GM12878 (cell line): Measurements from ENCODE around the gene EFCAB10. TPM values are rescaled to one million over a fixed set of nuclear protein-coding genes. Genes with fewer than 3 reads are reported as not detected.

Source experiments
- ATAC-seq: fragments of 200-7000 bp; cut with Tn5 transposase; 3 replicates; pipeline ENCODE4 v1.9.1; 2020; ENCODE audit warnings: mild to moderate bottlenecking, moderate library complexity
- BruUV-seq: library from RNA; stranded (reverse); fragments of 400-500 nt; replicated peaks from 2 replicates; lab custom pipeline; 2021; lab: Mats Ljungman, UMichigan
- CTCF ChIA-PET: fragments of 300-600 bp; sonication (Branson Sonifier 250); formaldehyde crosslinking; extraction: SDS; loops from one replicate; lab custom pipeline; 2021; ENCODE audit warnings: inconsistent platforms; lab: Yijun Ruan, JAX
- POLR2A ChIA-PET: fragments of 350-600 bp; formaldehyde crosslinking; extraction: SDS; loops from one replicate; lab custom pipeline; 2021; ENCODE audit warnings: inconsistent platforms; lab: Charles Lee
- RAD21 ChIA-PET: fragments of 300-600 bp; sonication (Branson Sonifier 250); formaldehyde crosslinking; loops from one replicate; lab custom pipeline; 2023; ENCODE audit warnings: antibody characterized with exemption; ENCODE audit not compliant: unreplicated experiment; lab: Charles Lee
- SMC1A ChIA-PET: fragments of 300-600 bp; sonication (Branson Sonifier 250); formaldehyde crosslinking; loops from one replicate; lab custom pipeline; 2023; ENCODE audit not compliant: unreplicated experiment, uncharacterized antibody; lab: Charles Lee
- DNase-seq: peaks from one replicate; pipeline ENCODE4 v3.0.0-alpha.2; 2011; ENCODE audit warnings: low read depth, low spot score
- FAIRE-seq: peaks from 3 replicates; lab custom pipeline; 2011; peaks lifted over from hg19 to GRCh38; lab: Jason Lieb, UNC
- H2AFZ ChIP-seq: 2 replicates; pipeline ENCODE4 v1.6.0; 2011; ENCODE audit warnings: low read depth, low read length, control low read depth; ENCODE audit not compliant: control insufficient read depth
- H3K27ac ChIP-seq: 2 replicates; pipeline ENCODE4 v1.5.1; 2011; ENCODE audit warnings: control low read depth; ENCODE audit not compliant: control insufficient read depth, insufficient read depth
- H3K27me3 ChIP-seq, 2 experiments: replicated peaks in 1 of 2; 2 replicates each; pipeline versions ENCODE4 v1.6.0 to v1.6.1; 2011; ENCODE audit warnings: low read length in 1 of 2; ENCODE audit not compliant: control insufficient read depth in 2 of 2, insufficient read depth in 2 of 2
- H3K36me3 ChIP-seq, 2 experiments: 2 replicates each; pipeline ENCODE4 v1.5.1; 2011; ENCODE audit warnings: low read length in 1 of 2; ENCODE audit not compliant: control insufficient read depth in 2 of 2, insufficient read depth in 2 of 2
- H3K4me1 ChIP-seq: 2 replicates; pipeline ENCODE4 v1.6.1; 2011; ENCODE audit warnings: mild to moderate bottlenecking, low read length, moderate library complexity, mixed read lengths; ENCODE audit not compliant: control insufficient read depth, insufficient read depth
- H3K4me2 ChIP-seq: 2 replicates; pipeline ENCODE4 v1.6.0; 2011; ENCODE audit warnings: control low read depth; ENCODE audit not compliant: control insufficient read depth, insufficient read depth
- H3K4me3 ChIP-seq: fragments of 200-600 bp; sonication (generic); 2 replicates; pipeline ENCODE4 v1.5.1; 2016
- H3K79me2 ChIP-seq: 2 replicates; pipeline ENCODE4 v1.6.0; 2011; ENCODE audit warnings: low read length; ENCODE audit not compliant: control insufficient read depth, insufficient read depth
- H3K9ac ChIP-seq: 2 replicates; pipeline ENCODE4 v1.8.0; 2011; ENCODE audit warnings: low read length, control low read depth, mixed read lengths; ENCODE audit not compliant: control insufficient read depth, insufficient read depth
- H3K9me3 ChIP-seq: replicated peaks from 3 replicates; pipeline ENCODE4 v1.5.1; 2011; ENCODE audit warnings: mild to moderate bottlenecking, low read length; ENCODE audit not compliant: control insufficient read depth, insufficient read depth
- H4K20me1 ChIP-seq: 2 replicates; pipeline ENCODE4 v1.6.0; 2011; ENCODE audit not compliant: control insufficient read depth, insufficient read depth
- ATF7 ChIP-seq: fragments of 450-650 bp; IDR thresholded peaks from 2 replicates; pipeline ENCODE4 v1.6.1; 2016; ENCODE audit warnings: low read depth, mild to moderate bottlenecking
- BCL11A ChIP-seq: IDR thresholded peaks from 2 replicates; pipeline ENCODE4 v1.6.1; 2011; ENCODE audit warnings: low read depth, low read length
- IRF4 ChIP-seq: IDR thresholded peaks from 2 replicates; pipeline ENCODE4 v1.6.1; 2011; ENCODE audit warnings: low read depth, low read length
- PML ChIP-seq: IDR thresholded peaks from 2 replicates; pipeline ENCODE4 v1.6.1; 2012; ENCODE audit warnings: low read length, inconsistent platforms
- POU2F2 ChIP-seq: IDR thresholded peaks from 3 replicates; pipeline ENCODE4 v1.6.1; 2011; ENCODE audit warnings: low read depth, mild to moderate bottlenecking, low read length, borderline replicate concordance
- SMARCA5 ChIP-seq: fragments of 450-650 bp; IDR thresholded peaks from 2 replicates; pipeline ENCODE4 v1.6.1; 2017; ENCODE audit warnings: mild to moderate bottlenecking
- SREBF1 ChIP-seq: IDR thresholded peaks from 2 replicates; pipeline ENCODE4 v1.6.1; 2012; ENCODE audit warnings: mild to moderate bottlenecking, low read length
- TCF7 ChIP-seq: IDR thresholded peaks from 2 replicates; pipeline ENCODE4 v1.6.1; 2014; ENCODE audit warnings: antibody characterized with exemption, borderline replicate concordance
- ZNF24 ChIP-seq: fragments of 450-650 bp; IDR thresholded peaks from 2 replicates; pipeline ENCODE4 v1.6.1; 2017; ENCODE audit warnings: antibody characterized with exemption, mild to moderate bottlenecking
- WGBS: methylation state at CpG from one replicate; pipeline ENCODE4 v1.1.6; 2016; ENCODE audit warnings: low lambda C conversion rate; ENCODE audit not compliant: insufficient replicate concordance, insufficient coverage; ENCODE audit errors: missing lambda C conversion rate; 5-methylcytosine and 5-hydroxymethylcytosine counted together
- in situ Hi-C: fragments of 300-500 bp; cut with MboI; formaldehyde crosslinking; loops from 9 replicates; pipeline ENCODE4 v1.14.3; 2018; ENCODE audit warnings: mixed read lengths
- intact Hi-C: fragments of 100-400 bp; cut with micrococcal nuclease; formaldehyde crosslinking; loops from one replicate; pipeline ENCODE4 v1.14.2; 2022; ENCODE audit not compliant: unreplicated experiment
- polyA plus RNA-seq, 11 experiments: library from polyadenylated mRNA; depleted of rRNA in 4 of 11; unstranded in 6 of 11; stranded (reverse) in 5 of 11; fragments of >200 nt; fragmentation: Nextera tagmentation in 4 of 11; fragmentation: Illumina TruSeq in 1 of 11; extraction: Ambion mirVana in 4 of 11; extraction: Trizol in 1 of 11; gene quantifications; 1 replicate in 1 of 11; 2 replicates in 10 of 11; pipeline versions ENCODE4 v1.2.1 to v1.2.3, GENCODE V29; 2011 to 2016; ENCODE audit warnings: inconsistent platforms in 2 of 11, missing spikeins in 2 of 11, low read depth in 1 of 11
- total RNA-seq, 4 experiments: library from RNA; depleted of rRNA in 3 of 4; stranded (reverse); fragments of >200 nt in 3 of 4; fragmentation: Illumina TruSeq in 1 of 4; extraction: Trizol in 1 of 4; gene quantifications; 2 replicates each; pipeline versions ENCODE4 v1.2.1 to v1.2.3, GENCODE V29; 2013 to 2021
- TF ChIP-seq, protein P1 (sequence below): fragments of 450-650 bp; IDR thresholded peaks from 2 replicates; pipeline ENCODE4 v1.6.1; 2017; ENCODE audit warnings: low read depth, mild to moderate bottlenecking, moderate library complexity
- TF ChIP-seq, protein P2 (sequence below): fragments of 450-650 bp; IDR thresholded peaks from 2 replicates; pipeline ENCODE4 v1.6.1; 2017; ENCODE audit warnings: mild to moderate bottlenecking, low read depth, inconsistent platforms; ENCODE audit not compliant: poor library complexity, severe bottlenecking
- TF ChIP-seq, protein P3 (sequence below): IDR thresholded peaks from 2 replicates; pipeline ENCODE4 v1.6.1; 2011; ENCODE audit warnings: borderline replicate concordance, low read depth, mild to moderate bottlenecking, moderate library complexity, mixed read lengths, low read length; ENCODE audit not compliant: insufficient read depth; ENCODE audit errors: extremely low read length

Gene EFCAB10
- total and polyA plus RNA-seq, 10 of the 15 experiments (the other 5 are each of a cell fraction or from before 2014, with no cell fraction given) = 0.38 to 1.0 (median 0.54) TPM; not detected in 6

DNA sequence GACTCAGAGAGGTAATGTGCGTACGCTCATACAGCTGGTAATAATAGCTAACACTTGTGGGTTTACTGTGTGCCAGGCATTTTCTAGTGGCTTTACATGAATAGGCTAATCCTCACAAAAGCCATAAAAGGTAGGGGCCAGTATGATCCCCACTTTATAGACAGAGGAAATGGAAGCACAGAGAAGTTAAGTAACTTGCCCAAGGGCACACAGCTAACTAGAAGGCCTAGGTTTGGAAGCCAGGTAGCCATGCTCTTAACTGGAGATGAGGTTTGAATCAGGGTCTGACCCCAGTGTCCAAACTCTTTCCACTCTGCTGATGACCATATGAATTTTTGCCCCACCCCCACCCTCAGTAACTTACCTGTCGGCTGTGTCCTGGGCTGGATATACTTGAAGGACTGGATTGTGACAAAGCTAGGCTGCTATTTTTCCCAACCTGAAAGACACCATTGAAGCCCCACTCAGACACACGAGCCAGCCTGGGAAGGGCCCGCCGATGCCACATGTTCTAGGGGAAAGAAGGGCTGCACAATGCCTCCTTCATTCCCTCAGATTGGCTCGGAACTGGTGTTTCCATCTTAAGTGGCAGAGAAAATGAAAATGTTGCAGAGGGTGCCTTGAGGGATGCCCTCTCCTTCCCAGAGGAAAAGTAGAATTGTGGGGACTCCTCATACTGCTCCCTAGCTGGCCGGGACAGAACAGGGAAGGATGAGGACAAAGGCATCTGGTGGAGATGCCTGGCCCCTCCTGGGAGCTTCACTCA lies 29.1 kb upstream of the EFCAB10 start:
- BruUV-seq = no TSS peak
- WGBS = 86% methylated on average over 8 of the region's 8 CpGs
- Histone ChIP-seq H3K27ac (no peak overlapping the region), H3K9ac (no peak overlapping the region), H3K4me2 (no peak overlapping the region), H3K79me2 (no peaks in the 10 kb centered on the region), H3K4me3 (no peak overlapping the region), H3K27me3 (peaks cover 0 to 2% of the 10 kb centered on the region in 2 experiments; a peak in 2 of 4 replicates), H3K9me3 (no peaks in the 10 kb centered on the region), H3K36me3 (no peaks in the 10 kb centered on the region), H3K4me1 (no peaks in the 10 kb centered on the region), H2AFZ (no peak overlapping the region), H4K20me1 (no peaks in the 10 kb centered on the region)
- FAIRE-seq (no peak), DNase-seq (no peak), ATAC-seq (no peak)
- ChIA-PET CTCF (no interaction called here), SMC1A (interaction anchor here (1.0 kb wide), 1 partner anchor 16 kb away, joined by 3 read pairs; no protein-coding TSS in a partner anchor), RAD21 (no interaction called here), POLR2A (no interaction called here)
- TF ChIP-seq SREBF1 (no peak), POU2F2 (no peak), IRF4 (no peak), ATF7 (no peak), BCL11A (no peak), TCF7 (no peak), PML (no peak), SMARCA5 (no peak), ZNF24 (no peak)
- TF ChIP-seq, protein P1, sequence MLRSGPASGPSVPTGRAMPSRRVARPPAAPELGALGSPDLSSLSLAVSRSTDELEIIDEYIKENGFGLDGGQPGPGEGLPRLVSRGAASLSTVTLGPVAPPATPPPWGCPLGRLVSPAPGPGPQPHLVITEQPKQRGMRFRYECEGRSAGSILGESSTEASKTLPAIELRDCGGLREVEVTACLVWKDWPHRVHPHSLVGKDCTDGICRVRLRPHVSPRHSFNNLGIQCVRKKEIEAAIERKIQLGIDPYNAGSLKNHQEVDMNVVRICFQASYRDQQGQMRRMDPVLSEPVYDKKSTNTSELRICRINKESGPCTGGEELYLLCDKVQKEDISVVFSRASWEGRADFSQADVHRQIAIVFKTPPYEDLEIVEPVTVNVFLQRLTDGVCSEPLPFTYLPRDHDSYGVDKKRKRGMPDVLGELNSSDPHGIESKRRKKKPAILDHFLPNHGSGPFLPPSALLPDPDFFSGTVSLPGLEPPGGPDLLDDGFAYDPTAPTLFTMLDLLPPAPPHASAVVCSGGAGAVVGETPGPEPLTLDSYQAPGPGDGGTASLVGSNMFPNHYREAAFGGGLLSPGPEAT = no peak
- TF ChIP-seq, protein P2, sequence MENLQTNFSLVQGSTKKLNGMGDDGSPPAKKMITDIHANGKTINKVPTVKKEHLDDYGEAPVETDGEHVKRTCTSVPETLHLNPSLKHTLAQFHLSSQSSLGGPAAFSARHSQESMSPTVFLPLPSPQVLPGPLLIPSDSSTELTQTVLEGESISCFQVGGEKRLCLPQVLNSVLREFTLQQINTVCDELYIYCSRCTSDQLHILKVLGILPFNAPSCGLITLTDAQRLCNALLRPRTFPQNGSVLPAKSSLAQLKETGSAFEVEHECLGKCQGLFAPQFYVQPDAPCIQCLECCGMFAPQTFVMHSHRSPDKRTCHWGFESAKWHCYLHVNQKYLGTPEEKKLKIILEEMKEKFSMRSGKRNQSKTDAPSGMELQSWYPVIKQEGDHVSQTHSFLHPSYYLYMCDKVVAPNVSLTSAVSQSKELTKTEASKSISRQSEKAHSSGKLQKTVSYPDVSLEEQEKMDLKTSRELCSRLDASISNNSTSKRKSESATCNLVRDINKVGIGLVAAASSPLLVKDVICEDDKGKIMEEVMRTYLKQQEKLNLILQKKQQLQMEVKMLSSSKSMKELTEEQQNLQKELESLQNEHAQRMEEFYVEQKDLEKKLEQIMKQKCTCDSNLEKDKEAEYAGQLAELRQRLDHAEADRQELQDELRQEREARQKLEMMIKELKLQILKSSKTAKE = no peak
- TF ChIP-seq, protein P3, sequence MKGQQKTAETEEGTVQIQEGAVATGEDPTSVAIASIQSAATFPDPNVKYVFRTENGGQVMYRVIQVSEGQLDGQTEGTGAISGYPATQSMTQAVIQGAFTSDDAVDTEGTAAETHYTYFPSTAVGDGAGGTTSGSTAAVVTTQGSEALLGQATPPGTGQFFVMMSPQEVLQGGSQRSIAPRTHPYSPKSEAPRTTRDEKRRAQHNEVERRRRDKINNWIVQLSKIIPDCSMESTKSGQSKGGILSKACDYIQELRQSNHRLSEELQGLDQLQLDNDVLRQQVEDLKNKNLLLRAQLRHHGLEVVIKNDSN = no peak
- in situ Hi-C loops = no loop called here
- intact Hi-C loops = no loop called here
